Fibroblast of upper back skin (primary cell): Measurements from ENCODE around the gene PRXL2B.

Source experiments
- DNase-seq: peaks from one replicate; pipeline ENCODE4 v3.0.0-alpha.2; 2013

Gene PRXL2B

DNA sequence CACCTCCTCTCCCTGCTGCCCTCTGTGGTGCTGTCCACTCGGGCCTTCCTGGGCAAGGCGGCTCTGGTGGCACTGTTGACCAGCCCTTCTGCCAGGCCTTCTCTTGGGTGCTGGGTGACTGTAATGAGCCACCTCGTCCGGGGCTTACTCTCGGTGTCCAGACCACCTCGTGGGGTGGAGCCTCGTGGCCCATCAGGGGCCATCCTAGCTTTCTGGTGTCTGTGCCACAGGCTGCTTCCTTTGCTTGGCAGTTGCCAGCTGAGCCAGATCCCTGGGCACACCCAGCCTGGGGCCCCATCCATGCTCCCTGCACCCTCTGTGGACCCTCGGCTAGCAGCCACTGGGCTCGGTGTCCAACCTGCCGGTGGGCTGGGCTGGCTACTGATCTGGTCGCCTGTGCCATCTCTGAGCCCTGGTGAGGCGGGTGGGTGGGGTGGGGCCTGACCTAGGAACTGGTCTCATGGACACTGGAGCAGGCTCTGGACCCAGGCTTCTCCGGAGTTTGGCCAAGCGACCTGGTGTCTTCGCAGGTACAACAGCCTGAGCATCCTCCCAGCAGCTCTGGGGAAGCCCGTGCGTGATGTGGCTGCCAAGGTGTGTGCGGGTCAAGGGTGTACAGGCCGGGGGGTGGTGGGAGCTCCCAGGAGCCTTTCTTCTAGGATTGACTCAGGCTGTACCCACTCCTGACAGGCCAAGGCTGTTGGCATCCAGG is 1.4 kb downstream of the PRXL2B start:
- no peak for DNase-seq

DNA sequence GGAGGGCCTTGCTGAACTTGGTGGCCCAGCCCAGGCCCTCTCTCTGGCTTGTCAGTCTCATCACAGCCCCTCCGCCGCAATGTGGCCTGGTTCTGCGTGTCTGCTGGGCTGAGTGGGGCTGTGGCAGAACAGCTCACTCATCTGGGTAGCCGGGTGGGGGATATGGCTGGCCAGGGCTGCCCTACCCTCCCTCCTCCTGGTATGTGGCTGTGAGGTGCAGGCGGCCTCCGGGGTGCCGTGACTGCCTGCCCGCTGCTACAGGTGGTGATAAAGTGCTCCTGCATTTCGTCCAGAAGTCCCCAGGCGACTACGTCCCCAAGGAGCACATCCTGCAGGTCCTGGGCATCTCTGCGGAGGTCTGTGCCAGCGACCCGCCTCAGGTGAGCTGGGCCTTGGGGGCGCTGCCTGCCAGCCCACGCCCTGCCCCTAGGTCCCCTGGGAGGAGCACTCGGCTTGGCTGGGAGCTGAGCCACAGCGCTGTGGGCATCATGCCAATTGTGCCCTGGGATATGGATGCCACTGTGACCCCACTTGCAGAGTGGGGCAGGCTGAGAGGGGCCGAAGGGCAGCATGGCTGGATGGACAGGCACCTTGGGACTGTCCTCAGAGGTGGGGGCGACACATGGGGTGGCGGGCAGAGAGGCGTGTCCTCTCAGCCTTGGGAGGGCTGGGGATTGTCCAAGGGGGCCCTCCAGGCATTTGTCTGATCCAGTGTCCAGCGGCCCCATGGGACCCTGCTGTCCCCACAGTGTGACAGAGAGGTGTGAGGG is 2.3 kb downstream of the PRXL2B start:
- DNase-seq = no peak

GRCh38 chr1:2589431-2590232 is 3.1 kb downstream of the PRXL2B start:
- no peak for DNase-seq

DNA sequence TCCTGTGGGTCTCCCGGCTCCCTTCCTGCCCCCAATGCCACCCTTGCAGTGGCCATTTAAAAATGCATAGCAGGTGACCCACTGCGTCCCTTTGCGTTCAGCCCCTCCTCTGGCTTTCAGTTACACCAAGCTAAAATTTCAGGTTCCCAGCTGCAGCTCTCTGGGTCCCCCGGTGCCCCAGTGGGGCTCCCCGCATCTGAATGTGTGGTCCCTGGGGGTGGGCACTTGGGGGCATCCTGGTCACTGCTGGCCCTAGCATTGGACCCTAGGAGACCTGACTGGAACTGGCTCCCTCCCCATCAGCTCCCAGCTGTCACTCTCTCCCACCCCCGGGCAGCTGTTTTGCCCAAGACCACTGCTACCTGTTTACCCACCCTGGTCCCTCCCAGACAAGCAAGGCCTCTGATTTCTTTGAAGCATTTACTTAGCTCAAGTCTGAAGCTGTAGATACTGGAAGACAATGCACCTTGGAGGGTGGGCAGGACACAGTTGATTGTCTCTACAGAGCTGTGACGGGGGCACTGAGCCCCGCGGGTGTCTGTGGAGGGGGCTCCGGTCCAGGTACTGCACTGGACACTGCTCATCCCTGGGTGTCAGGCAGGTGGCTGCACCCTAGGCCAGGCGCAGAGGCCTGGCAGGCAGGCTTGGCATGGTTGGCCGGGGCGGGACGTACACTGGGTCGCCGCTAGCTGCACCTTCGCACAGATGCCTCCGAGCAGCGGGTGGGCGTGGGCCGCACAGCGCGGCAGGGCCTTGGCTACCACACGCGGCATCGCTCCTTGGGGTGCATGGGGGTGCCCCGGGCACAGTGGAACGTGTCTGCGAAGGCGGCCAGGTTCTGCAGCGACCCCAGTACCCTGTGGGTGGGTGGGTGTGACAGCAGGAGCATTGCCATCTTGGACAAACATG is 3.9 kb downstream of the PRXL2B start:
- DNase-seq = no peak

- DNase-seq = no peak
Measured at GRCh38 chr1:2591233-2591580, 4.6 kb downstream of the PRXL2B start.

DNA sequence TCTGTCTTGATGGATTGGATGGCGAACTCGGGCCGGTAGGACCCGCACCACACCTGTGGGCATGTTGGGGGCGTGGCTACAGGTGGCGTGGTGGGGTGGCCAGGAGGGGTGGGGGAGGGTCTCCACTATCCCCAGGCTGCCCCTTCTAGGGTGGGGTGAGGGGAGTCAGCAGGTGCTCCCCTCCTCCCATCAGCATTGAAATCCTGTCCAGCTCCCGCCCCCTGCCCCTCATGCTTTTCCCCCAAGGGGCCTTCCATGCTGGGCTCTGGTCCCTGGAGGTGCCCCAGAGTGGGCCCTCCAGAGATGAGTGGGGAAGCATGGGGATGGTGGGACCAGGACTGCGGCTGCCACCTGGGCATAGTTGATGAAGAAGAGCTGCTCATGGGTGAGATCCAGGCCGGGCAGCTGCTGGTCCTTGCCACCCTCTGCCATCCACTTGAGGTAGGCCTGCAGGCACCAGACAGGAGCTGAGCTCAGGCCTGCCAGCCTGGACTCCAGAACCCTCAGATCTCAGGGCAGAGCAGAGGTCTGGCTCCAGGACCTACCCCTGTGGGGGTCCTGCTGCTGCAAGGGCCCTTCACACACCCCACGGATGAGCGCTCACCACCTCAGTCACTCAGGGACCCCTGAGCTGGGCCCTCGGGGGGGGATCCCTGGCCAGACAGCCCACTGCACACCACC is 5.1 kb downstream of the PRXL2B start:
- no peak for DNase-seq

DNA sequence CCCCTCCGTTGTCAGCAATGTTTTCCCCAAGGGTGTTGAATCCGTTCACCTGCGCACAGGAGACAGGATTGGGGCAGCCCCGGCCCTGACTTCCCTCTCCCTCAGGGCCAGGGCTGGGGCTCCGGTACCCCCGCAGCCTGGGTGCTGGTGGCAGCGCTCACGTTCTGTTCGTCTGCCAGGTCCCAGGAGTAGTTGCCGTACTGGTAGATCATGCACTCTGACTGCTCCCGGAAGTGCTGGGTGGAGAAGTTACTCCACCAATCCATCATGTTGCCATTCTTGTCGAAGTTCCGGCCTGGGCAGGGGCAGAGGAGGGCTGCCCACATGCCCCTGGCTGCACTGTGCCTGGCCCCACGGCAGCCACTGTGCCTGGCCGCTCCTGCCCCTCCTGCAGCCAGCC is 6.1 kb downstream of the PRXL2B start:
- no peak for DNase-seq

DNA sequence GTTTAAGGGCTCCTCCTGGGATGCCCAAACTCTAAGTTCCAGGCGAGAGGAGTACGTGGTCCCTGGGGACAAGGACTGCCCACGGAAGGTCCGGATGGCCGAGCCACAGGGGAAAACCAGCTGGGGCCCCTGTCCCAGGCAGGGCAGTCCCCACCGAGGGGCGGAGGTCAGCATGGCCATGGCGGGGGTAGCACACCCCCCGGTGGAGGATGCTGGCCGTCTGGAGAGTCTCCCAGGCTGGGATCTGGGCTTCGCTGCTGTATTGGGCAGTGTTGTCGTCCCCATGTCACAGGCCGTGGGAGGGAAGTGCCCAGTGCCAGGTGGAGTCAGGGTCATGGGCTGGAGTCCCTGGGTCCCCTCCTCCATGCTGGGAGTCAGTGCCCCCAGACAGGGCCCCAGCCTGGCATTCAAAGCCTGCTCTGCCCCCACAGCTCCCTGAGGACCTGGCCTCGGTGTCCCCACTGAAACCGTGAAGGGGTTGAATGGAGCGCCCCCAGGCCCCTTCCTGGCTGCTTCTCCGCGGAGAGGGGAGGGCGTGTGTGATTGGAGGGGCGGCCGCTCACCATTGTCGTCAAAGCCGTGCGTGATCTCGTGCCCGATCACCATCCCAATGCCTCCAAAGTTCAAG is 6.8 kb downstream of the PRXL2B start:
- no peak for DNase-seq

DNA sequence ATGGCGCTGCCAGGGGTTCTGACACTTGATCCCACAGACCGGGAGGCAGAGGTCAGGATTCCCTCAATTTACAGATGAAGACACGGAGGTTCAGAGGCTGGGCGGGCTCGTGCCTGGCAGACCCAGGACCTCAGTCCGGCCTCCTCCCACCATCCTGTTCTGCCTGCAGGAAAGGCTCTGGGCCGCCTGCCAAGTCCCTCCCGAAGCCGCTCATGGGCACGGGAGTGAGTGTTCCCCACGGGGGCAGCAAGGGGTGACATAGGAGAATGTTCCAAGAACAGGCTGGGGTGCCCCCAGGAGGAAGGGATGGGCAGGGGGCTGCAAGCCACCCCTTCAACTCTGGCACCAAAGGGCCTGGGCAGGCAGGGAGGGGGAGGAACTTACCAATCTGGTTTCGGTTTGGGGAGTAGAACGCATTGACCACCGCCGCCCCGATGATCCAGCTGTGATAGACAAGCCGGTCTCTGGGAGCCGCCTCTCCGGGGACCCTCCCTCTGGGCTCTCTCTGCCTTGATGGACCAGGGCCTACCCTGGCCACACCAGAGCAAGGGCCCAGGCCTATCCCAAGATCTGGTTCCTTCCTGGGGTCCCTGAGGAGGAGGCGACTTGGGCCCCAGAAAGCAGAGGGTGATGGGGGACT is 7.5 kb downstream of the PRXL2B start:
- DNase-seq = no peak

DNA sequence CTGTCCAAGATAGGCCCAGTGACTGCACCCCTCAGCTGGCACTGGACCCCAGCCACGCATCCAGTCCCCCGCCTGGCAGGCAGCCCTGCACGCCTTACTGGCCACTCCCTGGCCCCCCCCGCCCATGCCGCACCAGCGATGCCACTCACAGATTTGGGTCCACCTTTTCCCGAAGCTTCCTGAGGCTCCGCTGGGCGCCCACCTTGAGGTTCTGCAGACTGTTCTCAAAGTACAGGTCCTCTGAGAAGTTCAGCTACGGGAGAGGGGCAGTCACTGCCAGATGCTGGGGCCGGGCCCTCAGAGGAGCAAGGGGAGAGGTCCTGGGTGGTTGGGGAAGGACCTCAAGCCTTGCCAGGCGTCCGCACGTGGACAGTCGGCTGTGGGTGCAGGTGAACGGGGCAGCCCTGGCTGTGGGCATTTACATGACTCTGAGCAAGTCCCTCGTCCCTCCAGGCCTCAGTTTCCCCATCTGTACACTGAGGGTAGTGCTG is 8.1 kb downstream of the PRXL2B start:
- DNase-seq = no peak

DNA sequence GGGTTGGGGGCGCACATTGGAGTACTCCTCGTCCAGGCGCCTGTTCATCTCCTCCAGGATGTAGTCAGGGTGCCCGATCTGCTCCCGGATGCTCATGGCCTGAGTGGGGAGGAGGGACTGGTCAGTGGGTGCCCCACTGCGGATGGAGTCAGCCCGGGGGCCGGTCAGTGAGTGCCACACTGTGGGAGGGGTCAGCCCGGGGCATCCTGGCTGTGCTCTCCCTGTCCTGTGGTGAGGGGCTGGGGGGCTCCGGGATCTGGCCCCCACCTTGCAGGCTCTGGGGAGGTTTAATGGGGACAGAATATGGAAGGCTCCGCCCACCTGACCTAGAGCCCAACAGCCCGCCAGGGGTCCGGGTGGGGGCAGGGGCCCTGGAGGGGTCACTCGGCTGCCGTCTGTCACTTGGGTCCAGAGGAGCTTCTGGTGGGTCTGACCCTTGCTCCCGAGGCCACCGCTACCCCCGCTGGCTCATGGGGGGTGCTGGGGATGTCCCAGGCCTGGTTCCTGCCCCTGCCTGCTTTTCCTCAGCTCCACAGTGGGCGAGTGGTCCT is 8.8 kb downstream of the PRXL2B start:
- no peak for DNase-seq

DNA sequence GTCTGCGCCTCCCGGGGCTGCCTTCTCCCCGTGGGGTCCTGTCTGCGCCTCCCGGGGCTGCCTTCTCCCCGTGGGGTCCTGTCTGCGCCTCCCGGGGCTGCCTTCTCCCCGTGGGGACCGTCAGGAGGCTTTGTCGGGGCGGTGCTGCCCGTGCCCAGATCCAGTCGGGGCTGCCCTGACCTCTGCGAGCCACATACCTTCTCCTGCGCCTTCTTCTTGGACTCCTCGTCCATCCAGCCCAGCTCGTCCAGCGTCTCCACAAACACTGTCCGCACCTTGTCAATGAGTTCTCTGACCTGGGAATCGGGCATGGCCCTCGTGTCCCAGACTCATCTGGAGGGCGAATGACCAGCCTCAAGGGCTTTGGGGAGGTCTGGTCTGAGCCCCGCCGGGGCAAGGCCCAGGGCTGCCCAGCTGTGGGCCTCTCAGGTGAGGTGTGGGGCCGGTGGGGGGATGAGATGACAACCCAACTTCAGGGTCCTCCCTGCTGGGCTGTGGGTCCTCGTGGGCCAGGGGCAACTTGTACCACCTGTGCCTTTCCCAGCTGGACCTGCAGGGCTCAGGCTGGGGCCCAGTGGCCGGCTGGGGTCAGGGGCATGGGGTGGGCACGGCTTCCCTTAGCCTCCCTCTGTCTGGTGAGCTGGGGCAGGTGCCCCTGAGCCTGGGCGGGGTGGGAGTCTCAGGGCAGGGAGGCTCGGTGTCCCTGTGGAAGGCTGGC is 9.4 kb downstream of the PRXL2B start:
- DNase-seq = no peak

GRCh38 chr1:2596530-2597333 is 10.2 kb downstream of the PRXL2B start:
- DNase-seq = no peak

DNA sequence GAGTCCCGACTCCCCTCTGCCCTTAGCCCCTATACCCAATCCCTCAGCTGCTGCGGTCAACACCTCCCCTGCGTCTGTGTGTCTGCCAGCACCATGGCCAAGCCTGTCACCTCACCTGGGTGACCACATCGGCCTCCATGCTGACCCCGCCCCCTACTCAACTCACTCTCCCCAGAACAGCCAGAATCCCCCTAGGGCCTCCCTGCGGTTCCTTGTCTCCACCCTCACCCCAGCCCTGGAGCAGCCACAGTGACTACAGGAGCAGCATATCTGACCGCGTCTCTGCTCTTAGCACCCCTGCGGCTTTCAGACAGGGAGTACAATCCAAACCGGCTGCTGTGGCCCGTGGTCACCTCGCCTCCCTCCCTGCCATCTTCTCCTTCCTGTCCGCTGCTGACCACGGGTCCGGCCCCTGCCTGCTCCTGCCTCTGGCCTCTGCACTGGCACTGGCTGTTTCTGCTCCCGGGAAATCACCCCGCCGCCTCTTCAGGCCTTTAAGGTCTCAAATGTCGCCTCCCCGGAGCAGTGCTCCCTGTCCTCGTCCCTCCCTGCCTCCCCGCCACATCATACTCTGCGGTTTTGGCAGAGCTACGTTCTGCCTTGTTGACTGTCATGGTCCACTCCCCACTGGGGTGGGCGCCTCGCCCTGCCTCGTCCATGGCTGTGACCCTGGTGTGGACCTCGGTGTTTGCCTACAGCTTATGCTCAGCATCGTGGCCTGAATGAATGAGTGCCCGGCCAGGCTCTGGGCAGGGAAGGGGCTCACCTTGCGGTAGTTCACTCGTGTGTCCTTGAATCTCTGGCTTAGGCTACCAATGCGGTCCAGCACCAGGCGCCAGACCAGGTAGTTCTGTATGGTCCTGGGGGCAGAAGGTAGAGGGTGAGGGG is 11.1 kb downstream of the PRXL2B start:
- DNase-seq = no peak

DNA sequence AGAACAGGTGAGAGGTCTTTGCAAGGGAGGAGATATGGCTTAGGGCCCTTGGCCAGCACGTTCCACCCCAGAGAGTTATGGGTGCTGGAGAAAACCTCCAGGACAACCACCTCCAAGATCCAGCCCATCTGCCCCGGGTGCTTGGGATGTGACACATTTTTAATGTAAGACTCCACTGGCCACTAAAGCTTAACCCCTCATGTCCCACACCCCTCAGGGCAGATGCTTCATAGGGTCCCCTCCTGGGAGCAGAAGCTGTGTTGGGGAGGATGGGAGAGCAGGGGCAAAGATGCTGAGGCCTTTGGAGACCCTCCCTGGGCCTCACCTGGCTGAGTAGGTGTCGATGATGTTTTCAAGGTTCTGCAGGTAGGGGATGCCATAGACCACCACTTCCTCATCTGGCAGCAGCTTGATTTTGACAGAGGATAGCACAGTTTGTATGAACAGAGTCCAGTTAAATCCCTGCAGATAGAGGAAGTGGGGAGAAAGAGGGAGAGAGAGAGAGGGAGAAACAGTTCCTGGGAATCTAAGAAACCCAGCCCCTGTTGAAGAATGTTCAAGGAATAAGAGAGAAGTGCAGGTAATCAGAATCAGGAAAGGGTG is 11.9 kb downstream of the PRXL2B start:
- DNase-seq = no peak

- no peak for DNase-seq
Measured at GRCh38 chr1:2601721-2602303, 15.2 kb downstream of the PRXL2B start.

- DNase-seq = no peak
Measured at GRCh38 chr1:2602311-2602835, 15.8 kb downstream of the PRXL2B start.
